GM21786 (cell line): Measurements from ENCODE around the gene MRPS30.
"Not testable (repeated sequence)": the region's sequence is repeated elsewhere in the genome, so short reads cannot be mapped to it uniquely, and the experiment has no call there.

Source experiments
- ATAC-seq: cut with Tn5 transposase; IDR thresholded peaks from one replicate; pipeline ENCODE4 v1.9.1; 2021; ENCODE audit not compliant: unreplicated experiment

The MRPS30 gene

DNA sequence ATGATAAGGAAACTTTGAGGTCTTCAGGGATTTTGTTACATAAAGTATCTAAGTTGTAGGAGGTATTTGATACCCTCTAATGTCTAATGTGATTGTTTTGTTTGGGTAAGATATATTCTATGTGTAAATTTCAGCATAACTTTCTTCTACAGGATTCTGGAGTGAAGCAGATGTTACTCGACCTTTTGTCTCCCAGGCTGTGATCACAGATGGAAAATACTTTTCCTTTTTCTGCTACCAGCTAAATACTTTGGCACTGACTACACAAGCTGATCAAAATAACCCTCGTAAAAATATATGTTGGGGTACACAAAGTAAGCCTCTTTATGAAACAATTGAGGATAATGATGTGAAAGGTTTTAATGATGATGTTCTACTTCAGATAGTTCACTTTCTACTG lies 6.0 kb downstream of the MRPS30 start:
- no peak for ATAC-seq

DNA sequence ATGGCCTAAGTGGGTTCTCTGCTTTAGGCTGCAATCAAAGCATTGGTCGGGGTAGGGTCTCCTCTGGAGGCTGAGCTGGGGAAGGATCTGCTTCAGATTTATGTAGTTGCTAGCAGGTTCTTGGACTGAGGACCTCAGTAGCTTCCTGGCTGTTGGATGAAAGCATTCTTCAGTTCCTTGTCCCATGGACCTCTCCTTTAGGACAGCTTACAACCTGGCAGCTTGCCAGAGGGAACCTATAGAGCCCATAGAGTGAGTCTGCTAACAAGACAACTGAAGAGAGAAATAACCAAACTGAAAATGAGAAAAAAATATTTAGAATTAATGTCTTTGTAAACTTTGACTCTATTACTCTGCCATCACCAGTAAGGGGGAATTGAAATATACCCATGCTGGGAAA lies 12.4 kb downstream of the MRPS30 start:
- ATAC-seq: no peak

DNA sequence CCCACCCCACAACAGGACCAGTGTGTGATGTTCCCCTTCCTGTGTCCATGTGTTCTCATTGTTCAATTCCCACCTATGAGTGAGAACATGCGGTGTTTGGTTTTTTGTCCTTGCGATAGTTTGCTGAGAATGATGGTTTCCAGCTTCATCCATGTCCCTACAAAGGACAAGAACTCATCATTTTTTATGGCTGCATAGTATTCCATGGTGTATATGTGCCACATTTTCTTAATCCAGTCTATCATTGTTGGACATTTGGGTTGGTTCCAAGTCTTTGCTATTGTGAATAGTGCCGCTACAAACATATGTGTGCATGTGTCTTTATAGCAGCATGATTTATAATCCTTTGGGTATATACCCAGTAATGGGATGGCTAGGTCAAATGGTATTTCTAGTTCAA lies 15.9 kb downstream of the MRPS30 start:
- ATAC-seq: not testable (repeated sequence)

DNA sequence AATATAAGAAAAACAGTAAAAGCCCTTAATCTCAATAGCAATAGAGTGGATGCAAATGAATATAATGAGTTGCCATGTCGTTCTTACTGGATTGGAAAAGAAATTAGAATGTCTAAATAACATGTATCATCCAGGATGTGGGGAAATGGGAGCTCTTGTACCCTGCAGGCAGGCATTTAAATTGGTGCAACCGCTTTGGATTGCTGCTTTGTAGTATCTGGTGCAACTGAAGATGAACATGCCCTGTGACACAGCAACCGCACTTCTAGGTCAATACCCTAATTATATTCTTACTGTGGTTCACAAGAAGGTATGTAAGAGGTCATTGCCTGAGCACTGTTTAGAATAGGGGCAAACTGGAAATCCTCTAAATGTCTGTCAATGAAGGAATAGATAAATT lies 18.9 kb downstream of the MRPS30 start:
- no peak for ATAC-seq

DNA sequence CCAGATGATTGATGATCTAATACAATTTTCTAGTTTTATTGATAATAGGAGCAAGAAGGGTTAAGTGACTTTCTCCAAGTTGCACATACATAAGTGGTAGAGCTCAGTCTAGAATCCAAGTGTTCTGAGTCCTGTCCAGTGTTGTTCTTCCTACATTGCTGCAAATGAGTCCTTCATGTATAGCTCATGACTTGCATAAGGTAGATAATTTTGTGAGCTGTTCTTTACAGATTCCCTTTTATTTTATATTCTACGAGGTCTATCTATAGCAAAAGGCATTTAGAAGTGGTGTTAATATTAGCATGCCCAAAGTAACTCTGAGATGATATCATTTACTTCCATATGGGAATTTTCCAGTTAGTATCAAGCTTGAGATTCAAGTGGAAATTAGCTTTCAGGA lies 20.0 kb downstream of the MRPS30 start:
- ATAC-seq: no peak

DNA sequence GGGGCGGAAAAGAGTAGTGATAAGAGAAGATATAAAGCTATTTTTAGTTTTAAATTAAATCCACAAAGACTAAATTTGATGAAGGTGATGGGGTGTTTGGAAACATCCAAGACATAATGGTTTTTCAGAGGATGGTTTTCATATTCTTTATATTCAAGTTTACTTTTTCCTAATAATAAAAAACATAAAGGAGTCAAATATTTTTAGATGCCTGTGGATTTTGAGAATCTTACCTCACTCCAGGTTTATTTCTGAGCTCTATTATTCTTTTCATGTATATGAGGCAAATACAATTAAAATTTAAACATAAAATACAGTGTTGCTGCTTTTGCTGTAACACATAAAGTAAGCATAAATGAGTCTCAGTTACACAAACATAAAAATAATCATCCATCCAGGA lies 22.2 kb downstream of the MRPS30 start:
- ATAC-seq: no peak

DNA sequence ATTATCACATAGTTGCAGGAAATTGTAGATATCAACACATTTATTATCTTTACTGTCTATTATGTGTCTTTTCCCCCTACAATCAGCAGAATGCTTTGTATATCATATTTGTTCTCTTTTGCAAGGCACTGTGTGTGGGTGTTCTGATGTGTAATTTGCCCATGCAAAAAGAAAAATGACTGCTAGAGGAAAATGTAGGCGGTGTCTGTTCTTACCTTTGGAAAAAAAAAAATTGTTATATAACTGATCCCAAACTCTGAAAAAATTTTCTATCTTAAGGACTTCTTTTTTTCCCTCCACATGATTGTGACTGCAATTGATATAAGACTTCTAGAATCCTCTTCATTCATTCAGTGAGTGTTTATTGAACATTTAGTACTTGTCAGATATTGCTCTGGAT lies 24.5 kb downstream of the MRPS30 start:
- ATAC-seq: no peak

DNA sequence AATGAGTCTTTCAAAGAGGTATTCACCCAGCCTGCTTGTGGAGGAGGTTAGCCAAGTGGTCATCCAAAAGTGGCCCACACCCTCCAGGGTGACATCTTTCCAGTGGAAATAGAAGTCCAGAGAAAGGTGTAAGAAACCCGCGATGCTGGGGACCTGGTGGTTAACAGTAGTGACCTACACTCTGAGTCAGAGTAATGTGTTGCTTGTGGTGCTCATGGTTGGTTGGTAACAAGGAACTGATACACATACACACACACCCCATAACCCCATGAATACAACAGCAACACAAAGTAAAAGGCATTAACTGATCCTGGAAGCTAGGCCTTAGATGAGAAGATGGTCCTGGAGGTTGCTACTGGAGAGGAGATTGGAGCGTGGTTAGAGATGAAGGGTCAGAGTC lies 26.9 kb downstream of the MRPS30 start:
- ATAC-seq: no peak

DNA sequence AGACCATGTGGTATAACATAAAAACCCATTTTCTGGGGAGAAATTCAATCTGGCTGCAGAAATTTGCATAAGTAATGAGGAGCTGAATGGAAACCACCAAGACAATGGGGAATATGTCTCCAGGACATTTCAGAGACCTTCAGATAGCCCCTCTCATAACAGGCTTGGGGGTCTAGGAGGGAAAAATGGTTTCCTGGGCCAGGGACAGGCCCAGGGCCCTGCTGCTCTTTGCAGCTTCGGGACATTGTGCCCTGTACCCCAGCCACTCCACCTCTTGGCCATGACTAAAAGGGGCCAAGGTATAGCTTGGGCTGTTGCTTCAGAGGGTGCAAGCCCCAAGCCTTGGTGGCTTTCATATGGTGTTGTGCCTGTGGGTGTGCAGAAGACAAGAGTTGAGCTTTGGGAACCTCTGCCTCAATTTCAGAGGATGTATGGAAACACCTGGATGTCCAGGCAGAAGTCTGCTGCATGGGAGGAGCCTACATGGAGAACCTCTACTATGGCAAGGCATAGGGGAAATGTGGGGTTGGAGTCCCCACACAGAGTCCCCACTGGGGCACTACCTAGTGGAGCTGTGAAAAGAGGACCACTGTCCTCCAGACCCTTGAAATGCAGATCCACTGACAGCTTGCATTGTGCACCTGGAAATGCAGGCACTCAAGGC lies 30.4 kb downstream of the MRPS30 start:
- no peak for ATAC-seq

DNA sequence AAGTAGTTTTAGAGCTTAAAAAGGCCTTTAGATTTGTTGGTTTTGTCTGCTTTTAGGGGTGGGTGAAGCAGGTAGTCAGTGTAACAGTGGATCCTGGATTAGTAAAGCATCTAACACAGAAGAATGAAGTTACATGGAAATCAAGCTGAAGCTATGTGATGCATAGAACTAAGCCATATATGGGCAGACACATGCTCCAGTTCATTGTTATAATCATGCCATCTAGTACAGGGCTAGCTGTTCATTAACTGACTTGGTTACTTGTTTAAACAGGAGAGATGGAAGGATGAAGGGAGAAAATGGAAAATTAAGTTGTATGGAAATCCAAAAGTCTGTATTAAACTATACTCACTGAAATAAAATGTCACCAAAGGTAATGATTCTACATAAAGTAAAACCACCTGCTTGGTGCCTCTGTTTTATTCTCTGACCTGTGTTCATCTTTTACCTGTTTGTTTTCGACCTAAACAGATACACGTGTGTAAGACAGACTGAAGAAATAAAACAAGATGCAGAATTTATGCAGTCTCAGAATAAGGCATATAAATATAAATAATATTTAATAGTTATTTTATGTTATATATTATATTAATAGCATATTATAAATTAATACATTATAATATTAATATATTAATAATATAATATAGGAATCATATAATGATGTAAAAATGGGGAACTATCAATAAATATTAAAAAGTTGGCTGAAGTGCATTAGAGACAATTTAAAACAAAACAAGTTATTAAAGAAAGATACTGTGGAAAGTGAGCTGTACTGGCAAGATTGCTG lies 33.9 kb downstream of the MRPS30 start:
- ATAC-seq: no peak

DNA sequence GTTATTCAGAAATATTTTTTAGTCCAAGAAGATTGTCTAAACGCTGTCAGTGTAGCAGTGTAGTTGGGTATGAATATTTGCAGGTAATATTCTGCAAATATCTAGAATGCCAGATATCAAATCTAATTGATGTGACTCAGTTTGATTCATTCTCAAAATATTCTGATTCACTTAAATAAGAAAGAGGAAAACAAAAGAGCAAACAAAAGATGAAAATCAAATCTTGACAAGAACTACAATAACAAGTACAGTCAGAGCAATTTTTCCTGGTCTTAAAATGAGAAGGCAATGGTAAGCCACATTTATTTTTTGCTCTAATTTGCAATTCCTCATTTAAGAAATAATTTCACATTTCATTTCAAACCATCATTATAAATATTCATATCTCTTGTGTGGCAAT lies 36.0 kb downstream of the MRPS30 start:
- no peak for ATAC-seq

DNA sequence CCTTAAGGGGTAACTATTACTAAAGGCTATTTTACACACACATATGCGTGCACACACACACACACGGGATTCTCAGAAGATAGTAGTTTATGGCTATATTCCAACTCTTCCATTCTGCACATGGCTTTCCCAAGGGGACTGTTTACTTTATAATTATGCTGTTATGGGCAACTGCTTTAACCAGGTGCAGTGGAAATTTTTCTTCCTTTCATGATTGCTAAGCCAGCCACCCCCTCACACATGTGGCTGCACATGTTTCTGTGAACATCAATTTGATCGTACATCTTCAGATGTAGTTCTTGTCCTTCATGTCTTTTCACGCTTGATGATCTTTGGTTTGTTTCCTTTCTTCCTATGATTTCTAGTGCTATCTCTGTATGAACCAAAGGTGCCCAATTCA lies 37.0 kb downstream of the MRPS30 start:
- ATAC-seq: no peak

DNA sequence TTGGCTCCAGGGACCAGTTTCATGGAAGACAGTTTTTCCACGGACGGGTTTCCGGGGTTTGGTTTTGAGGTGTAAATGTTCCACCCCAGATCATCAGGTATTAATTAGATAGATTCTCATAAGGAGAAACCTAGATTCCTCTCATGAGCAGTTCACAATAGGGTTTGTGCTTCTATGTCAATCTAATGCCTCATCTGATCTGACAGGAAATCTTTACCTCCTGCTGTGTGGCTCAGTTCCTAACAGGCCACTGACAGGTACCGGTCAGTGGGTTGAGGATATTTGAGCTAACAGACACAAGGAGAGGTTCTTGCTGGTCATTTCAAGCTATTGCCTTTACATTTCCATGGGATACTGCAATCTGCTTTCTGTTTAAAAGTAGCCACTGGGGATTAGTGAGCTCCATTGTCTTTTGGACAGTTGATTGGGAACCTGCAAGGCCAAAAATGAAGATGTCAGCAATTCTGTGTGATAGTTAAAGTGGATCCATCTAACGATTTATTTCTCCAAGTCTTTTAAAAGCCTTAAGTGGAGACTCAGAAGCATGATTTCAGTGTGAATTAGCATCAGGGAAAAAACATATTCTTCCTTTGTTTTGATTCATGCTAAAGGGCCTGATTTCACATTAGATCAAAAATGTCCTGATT lies 38.6 kb downstream of the MRPS30 start:
- no peak for ATAC-seq

DNA sequence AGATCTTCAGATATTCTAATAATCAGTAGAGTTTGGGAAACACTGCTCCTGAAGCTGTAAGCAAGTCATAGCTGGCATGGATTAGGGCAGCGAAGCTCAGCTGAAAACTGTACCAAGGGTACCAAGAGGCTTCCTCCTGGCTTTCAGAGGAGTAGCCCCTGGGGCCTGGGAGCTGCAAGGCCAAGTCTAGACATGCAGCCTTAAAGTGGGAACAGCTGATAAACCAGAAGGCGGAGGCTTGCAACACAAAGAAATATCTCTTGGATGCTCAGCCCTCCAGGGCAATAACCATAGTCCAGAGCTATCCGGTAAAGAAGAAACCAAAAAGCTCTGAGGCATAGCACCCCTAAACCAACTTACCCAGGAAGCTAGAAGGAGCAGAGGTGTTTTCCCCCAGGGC lies 51.5 kb downstream of the MRPS30 start:
- ATAC-seq: no peak

DNA sequence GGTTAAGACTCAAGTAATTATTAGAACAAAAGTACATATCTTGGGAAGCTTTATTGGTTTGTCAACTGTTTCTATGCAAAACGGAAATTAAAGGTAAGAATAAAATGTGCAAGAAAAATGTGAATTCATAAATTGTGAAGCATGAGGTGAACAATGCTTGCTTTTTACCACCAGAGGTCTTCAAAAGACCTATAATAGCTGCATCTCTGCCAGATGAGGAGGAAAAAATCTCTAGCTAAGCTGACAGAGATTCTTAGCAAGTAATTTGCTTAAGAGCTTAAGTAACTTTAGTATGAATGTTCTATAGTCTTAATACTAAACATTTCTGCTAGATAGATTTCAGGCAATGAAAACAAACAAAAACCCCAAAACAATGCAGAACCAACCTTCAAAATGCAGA lies 54.1 kb downstream of the MRPS30 start:
- ATAC-seq: no peak
